C4-2B (cell line): ENCODE results near the gene CAD.
"Not testable (repeated sequence)": the region's sequence is repeated elsewhere in the genome, so short reads cannot be mapped to it uniquely, and the experiment has no call there.

ENCODE experiments used
- H3K27ac ChIP-seq: fragments of 450-650 bp; 2 replicates; pipeline ENCODE4 v1.5.1; 2017
- CTCF ChIP-seq: fragments of 450-650 bp; conservative IDR thresholded peaks from 2 replicates; pipeline ENCODE4 v1.5.1; 2017; ENCODE audit warnings: mild to moderate bottlenecking
- ZFX ChIP-seq: fragments of 450-650 bp; IDR thresholded peaks from 2 replicates; pipeline ENCODE4 v1.6.1; 2017

CAD gene

GRCh38 chr2:27270131-27270530 lies 53.0 kb downstream of the CAD start:
- H3K27ac ChIP-seq, result no peak overlapping the region
- TF ChIP-seq ZFX (no peak), CTCF (no peak)

GRCh38 chr2:27270670-27271069 lies 53.5 kb downstream of the CAD start:
- TF ChIP-seq CTCF, result no peak
- TF ChIP-seq ZFX, result no peak

GRCh38 chr2:27271631-27272340 lies 54.6 kb downstream of the CAD start:
- H3K27ac ChIP-seq, result no peak overlapping the region
- TF ChIP-seq CTCF (no peak), ZFX (no peak)

More at GRCh38 chr2:27270670-27271069, 53.5 kb downstream of the CAD start:
- H3K27ac ChIP-seq, result no peak overlapping the region

- H3K27ac ChIP-seq, result not testable (repeated sequence)
Observed at GRCh38 chr2:27272537-27273522, 55.7 kb downstream of the CAD start.

- H3K27ac ChIP-seq, result no peak within 1 kb of the TSS
Observed at GRCh38 chr2:27275211-27276150, 58.3 kb downstream of the CAD start, which contains the start of gene DNAJC5G. Gene DNAJC5G, plus strand, starts transcription at chr2:27275433. Its CDS starts 1,296 bp downstream, at chr2:27276729.

GRCh38 chr2:27278010-27278409 lies 60.8 kb downstream of the CAD start:
- no peak for TF ChIP-seq ZFX
- no peak for TF ChIP-seq CTCF
- H3K27ac ChIP-seq, result no peak overlapping the region

More at GRCh38 chr2:27275211-27276150, 58.3 kb downstream of the CAD start, which contains the start of gene DNAJC5G:
- TF ChIP-seq CTCF, result no peak
- no peak for TF ChIP-seq ZFX

- no peak for TF ChIP-seq CTCF
- no peak for TF ChIP-seq ZFX
- H3K27ac ChIP-seq, result no peak overlapping the region
Observed at GRCh38 chr2:27280826-27281225, 63.7 kb downstream of the CAD start.
